IPS-18c (cell line): Measurements from ENCODE around the gene MARF1.
A peak's percentile ranks its signal among the peaks of the same experiment; 100 is the strongest.
"Not testable (repeated sequence)": the region's sequence is repeated elsewhere in the genome, so short reads cannot be mapped to it uniquely, and the experiment has no call there.

Source experiments
- H3K4me3 ChIP-seq: 2 replicates; pipeline ENCODE4 v1.7.0; 2013; ENCODE audit warnings: low read depth, mild to moderate bottlenecking, low read length, moderate library complexity; ENCODE audit not compliant: insufficient read depth
- H3K9me3 ChIP-seq: one replicate; pipeline ENCODE4 v1.6.1; 2013; ENCODE audit warnings: mild to moderate bottlenecking, low read length, moderate library complexity; ENCODE audit not compliant: control insufficient read depth, insufficient read depth

MARF1 gene, protein sequence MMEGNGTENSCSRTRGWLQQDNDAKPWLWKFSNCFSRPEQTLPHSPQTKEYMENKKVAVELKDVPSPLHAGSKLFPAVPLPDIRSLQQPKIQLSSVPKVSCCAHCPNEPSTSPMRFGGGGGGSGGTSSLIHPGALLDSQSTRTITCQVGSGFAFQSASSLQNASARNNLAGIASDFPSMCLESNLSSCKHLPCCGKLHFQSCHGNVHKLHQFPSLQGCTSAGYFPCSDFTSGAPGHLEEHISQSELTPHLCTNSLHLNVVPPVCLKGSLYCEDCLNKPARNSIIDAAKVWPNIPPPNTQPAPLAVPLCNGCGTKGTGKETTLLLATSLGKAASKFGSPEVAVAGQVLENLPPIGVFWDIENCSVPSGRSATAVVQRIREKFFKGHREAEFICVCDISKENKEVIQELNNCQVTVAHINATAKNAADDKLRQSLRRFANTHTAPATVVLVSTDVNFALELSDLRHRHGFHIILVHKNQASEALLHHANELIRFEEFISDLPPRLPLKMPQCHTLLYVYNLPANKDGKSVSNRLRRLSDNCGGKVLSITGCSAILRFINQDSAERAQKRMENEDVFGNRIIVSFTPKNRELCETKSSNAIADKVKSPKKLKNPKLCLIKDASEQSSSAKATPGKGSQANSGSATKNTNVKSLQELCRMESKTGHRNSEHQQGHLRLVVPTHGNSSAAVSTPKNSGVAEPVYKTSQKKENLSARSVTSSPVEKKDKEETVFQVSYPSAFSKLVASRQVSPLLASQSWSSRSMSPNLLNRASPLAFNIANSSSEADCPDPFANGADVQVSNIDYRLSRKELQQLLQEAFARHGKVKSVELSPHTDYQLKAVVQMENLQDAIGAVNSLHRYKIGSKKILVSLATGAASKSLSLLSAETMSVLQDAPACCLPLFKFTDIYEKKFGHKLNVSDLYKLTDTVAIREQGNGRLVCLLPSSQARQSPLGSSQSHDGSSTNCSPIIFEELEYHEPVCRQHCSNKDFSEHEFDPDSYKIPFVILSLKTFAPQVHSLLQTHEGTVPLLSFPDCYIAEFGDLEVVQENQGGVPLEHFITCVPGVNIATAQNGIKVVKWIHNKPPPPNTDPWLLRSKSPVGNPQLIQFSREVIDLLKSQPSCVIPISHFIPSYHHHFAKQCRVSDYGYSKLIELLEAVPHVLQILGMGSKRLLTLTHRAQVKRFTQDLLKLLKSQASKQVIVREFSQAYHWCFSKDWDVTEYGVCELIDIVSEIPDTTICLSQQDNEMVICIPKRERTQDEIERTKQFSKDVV (N-terminal part only)

DNA sequence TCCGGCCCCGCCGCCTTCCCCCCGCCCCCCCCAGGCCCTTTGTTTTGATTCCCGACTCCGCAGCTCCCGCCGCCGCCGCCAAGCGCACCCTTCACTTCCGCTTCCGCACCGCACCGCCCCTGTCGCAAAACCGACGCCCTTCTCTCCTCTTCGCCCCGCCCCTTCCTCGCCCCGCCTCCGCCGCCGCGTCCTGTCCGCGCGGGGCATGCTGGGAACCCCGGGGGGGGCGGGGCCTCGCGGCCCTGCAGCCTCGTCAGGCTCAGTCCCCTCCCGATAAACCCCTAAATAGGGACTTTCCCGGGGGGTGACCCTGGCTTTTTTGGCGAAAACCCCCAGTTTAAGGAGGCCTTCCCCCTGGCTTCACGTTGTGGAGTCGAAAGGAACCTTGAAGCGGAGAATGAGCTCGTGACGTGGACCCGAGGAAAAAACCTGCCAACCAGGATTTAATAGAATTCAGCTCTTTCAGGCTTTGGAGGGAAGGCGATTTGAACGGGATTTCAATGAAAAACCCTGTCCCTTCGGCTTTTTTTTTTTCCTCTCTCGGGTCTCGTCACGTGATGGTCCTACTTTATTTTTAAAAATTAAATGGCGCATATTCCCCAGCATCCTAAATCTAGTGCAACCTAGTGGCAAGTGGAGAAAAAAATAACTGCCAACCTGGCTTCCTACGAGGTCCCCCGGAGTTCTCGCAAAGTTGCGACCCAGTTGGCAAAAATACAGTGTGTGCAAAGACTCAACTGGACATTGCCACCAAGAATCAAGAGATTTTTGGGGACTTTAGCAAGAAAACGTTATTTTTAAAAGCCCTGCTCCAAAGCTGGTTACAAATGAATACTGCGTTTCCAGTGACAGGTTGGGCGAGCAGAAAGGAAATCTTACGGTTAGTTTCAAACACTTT, at the start of gene MARF1:
MARF1 (minus strand) TSS at position 107 of the 898 bp plus-strand sequence. CDS start 3,921 bp downstream, outside the sequence.
- Histone ChIP-seq H3K4me3 (peak within 1 kb of the TSS; percentile 87), H3K9me3 (no peaks in the 10 kb centered on the region)

DNA sequence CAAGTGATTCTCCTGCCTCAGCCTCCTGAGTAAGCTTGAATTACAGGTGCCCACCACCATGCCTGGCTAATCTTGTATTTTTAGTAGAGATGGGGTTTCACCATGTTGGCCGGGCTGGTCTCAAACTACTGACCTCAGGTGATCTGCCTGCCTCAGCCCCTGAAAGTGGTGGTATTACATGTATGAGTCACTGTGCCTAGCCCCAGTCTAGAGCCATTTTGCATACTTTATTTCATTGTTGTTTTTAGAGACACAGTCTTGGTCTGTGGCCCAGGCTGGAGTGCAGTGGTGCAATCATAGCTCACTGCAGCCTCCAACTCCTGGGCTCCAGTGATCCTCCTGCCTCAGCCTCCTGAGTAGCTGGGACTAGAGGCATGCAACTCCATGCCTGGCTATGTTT, 49.6 kb upstream of the MARF1 start:
- H3K4me3 ChIP-seq, H3K9me3 ChIP-seq: not testable (repeated sequence)

DNA sequence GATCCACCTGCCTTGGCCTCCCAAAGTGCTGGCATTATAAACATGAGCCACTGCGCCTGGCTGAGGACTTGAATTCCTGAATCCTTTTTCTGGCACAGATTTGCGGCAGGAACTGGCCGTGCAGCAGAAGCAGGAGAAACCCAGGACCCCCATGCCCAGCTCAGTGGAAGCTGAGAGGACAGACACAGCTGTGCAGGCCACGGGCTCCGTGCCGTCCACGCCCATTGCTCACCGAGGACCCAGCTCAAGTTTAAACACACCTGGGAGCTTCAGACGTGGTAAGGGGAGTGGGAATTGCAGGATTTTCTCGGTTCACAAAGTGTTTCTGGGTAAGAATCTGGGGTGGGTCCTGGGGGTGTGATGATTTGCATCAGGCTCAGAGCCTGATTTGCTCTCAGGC, 48.1 kb upstream of the MARF1 start:
- H3K4me3 ChIP-seq, result no peak overlapping the region
- no peaks in the 10 kb centered on the region for H3K9me3 ChIP-seq

DNA sequence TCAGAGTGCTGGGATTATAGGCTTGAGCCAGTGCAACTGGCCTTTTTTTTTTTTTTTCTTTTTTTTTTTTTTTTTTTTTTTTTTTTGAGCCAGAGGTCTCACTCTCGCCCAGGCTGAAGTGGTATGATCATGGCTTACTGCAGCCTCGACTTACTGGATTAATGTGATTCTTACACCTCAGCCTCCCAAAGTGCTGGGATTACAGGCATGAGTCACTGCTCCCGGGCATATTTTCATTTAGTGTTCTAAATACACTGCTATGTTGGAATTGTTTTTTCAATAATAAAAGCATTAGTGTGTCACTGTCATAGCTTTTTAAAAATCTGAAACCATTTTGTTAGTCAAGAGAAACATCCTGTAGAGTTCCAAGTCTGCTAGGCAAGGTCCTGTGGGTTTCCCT, 47.3 kb upstream of the MARF1 start:
- H3K4me3 ChIP-seq, result no peak overlapping the region

DNA sequence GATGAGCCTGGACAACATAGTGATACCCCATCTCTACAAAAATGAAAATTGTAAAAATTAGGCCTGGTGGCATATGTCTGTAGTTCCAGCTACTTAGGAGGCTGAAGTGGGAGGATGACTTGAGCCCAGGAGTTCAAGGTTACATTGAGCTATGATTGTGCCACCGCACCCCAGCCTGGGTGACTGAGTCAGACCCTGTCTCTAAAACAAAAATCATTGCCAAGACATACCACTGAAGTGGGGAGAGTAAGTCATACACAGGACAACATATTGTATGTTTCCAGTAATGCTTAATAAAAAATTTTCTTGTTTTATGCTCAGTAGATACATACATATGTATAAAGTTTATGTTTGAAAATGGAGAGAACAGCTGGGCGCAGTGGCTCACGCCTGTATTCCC, 46.3 kb upstream of the MARF1 start:
- no peak overlapping the region for H3K4me3 ChIP-seq
- no peaks in the 10 kb centered on the region for H3K9me3 ChIP-seq

More for the DNA sequence above, 47.3 kb upstream of the MARF1 start:
- H3K9me3 ChIP-seq, result no peaks in the 10 kb centered on the region

DNA sequence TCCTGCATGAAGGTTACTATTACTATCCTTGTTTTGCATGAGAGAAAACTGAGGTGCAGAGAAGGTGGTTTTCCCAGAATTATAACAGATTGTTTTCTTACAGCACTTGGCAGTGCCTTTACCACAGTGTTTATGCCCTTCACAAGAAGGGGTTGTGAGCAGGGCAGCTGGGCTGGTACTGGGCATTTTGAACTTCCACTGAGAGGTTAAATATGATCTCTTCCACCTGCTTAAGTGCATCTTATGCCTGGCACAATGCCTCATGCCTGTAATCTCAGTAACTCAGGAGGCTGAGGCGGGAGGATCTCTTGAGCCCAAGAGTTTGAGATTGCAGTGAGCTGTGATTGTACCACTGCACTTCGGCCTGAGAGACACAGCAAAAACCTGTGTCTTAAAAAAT, 43.3 kb upstream of the MARF1 start:
- no peaks in the 10 kb centered on the region for H3K9me3 ChIP-seq
- H3K4me3 ChIP-seq, result no peak overlapping the region

DNA sequence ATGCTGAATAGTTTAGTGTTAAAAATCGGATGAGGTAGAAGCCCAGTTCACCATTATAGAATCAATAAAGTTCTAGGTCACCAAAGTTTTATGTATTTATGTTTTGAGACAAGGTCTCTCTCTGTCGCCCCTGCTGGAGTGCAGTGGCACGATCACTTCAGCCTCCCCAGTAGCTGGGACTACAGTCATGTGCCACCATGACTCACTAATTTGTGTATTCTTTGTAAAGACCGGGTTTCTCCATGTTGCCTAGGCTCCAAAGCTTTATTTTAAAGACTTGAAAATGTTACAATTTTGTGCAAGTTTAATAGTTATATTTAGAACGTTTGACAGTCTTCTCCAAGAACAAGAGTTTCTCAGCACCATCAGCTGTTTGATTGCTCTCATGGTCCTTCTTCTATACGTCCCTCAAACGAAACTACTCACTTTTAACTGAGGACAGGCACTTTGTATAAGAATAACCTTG, 39.2 kb upstream of the MARF1 start:
- no peak overlapping the region for H3K4me3 ChIP-seq
- H3K9me3 ChIP-seq, result no peaks in the 10 kb centered on the region

DNA sequence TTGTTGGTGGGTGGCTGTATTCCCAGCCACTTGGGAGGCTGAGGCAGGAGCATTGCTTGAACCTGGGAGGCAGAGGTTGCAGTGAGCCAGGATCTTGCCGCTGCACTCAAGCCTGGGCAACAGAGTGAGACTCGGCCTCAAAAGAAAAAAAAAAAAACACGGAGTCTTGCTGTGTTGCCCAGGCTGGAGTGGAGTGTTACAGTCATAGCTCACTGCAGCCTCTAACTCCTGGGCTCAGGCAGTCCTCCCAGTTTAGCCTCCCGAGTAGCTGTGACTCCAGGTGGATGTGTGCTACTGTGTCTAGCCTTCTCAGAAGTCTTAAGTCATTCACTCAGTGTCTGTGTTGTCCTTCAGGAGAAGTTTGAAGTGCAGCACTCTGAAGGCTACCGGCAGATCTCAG, 34.5 kb upstream of the MARF1 start:
- Histone ChIP-seq H3K4me3 (no peak overlapping the region), H3K9me3 (no peaks in the 10 kb centered on the region)

DNA sequence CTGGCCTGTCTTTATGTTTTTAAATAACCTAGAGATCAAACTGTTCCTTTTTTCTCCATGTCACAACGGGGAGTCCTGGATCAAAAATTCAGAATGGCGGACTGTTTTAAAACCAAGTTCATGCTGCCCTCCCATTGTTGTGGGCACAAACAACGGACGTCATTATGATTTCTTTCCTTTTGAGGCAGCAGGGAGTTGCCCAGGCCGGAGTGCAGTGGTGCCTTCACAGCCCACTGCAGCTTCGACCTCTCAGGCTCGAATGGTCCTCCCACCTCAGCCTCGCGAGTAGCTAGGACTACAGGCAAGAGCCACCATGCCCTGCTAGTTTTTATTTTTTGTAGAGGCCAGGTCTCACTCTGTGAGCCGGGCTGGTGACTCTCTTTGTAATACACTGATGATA, 33.6 kb upstream of the MARF1 start:
- Histone ChIP-seq H3K9me3 (no peaks in the 10 kb centered on the region), H3K4me3 (no peak overlapping the region)

DNA sequence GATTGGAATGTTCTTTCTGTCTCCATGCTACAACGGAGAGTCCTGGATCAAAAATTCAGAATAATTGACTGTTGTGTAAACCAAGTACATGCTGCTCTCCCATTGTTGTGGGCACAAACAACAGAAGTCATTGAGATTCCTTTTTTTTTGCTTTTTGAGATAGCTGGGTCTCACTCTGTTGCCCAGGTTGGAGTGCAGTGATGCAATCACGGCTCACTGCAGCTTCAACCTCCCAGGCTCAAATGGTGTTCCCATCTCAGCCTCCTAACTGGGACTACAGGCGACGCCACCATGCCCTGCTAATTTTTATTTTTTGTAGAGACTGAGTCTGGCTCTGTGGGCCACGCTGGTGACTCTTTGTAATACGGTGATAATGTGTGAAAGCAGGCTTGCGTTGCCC, 31.6 kb upstream of the MARF1 start:
- Histone ChIP-seq H3K4me3 (no peak overlapping the region), H3K9me3 (no peaks in the 10 kb centered on the region)

DNA sequence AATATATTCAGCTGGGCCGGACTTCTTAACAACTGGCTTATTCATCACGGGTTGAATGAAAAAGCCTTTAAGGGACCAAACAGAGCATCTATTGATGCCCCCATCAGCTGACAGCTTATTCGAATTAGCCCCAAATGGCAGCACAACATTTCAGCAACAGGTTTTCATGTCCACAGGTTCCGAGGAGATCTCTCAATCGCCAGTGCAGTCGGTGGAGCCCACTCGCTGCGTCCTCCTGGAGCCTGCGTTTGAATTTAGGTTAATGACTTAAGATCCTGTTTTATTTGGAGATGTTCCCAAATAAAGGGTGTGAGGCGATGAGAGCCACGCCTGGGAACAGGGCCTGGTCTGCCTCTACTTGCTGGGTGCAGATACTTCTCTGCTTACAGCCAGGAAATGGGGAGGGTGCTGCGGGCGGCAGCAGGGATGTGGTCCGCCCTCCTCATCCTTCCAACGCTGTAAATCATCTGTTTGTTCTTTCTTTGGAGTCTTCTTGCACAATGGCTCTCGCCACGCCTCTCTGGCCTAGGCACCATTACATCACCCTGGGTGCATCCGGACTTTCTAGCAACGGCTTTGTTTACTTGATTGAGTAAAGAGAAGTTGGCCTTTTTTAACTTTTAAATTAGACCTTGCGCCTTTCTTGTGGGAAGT, 29.7 kb upstream of the MARF1 start:
- Histone ChIP-seq H3K4me3 (no peak overlapping the region), H3K9me3 (no peaks in the 10 kb centered on the region)

DNA sequence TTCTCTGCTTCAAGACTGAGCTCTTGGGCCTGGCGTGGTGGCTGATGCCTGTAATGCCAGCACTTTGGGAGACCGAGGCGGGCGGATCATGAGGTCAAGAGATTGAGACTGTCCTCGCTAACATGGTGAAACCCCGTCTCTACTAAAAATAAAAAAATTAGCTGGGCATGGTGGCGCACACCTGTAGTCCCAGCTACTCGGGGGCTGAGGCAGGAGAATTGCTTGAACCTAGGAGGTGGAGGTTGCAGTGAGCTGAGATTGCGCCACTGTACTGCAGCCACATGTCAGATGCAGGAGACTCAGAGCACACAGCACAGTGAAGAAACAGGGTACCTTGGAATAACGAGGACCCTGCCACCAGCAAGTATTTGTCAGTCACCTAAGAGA, 29.2 kb upstream of the MARF1 start:
- H3K9me3 ChIP-seq, H3K4me3 ChIP-seq: not testable (repeated sequence)

DNA sequence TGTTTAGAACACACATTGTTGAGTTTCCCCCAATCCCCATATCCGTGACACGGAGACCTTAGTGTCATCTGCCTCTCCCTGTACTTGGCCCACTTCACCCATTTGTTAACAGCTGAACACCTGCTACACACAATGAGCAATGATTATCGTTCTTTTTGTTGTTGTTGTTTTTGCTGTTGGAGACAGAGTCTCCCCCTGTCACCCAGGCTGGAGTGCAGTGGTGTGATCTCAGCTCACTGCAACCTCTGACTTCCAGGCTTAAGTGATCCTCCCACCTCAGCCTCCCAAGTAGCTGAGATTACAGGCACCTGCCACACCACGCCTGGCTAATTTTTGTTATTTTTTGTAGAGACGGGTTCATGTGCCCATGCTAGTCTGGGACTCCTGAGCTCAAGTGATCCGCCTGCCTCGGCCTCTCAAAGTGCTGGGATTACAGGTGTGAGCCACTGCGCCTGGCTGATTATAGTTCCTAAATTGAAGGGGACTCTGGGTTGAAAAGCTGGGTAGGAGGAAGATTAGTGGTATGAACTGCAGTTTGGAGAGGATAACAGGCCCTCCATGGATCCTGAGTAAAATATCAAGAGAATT, 28.7 kb upstream of the MARF1 start:
- Histone ChIP-seq H3K4me3 (no peak overlapping the region), H3K9me3 (no peaks in the 10 kb centered on the region)

DNA sequence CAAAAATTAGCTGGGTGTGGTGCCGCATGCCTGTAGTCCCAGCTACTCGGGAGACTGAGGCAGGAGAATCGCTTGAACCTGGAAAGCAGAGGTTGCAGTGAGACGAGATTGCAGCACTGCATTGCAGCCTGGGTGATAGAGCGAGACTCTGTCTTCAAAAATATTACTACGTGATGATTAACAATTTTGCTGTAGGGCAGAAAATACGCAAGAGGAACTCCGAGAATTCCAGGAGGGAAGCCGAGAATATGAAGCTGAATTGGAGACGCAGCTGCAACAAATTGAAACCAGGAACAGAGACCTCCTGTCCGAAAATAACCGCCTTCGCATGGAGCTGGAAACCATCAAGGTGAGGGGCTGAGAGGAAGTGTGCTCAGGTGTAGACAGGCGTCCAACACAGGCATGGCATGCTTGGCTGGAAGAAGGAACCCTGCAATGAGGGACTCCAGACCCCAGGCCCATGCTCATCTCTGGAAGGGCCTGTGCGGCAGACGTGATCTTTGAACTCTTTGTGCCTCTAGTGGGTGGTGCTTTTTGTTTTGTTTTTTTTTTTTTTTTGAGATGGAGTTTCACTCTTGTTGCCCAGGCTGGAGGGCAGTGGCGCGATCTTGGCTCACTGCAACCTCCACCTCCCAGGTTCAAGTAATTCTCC, 24.3 kb upstream of the MARF1 start:
- Histone ChIP-seq H3K4me3 (no peak overlapping the region), H3K9me3 (peaks cover 2% of the 10 kb centered on the region)

DNA sequence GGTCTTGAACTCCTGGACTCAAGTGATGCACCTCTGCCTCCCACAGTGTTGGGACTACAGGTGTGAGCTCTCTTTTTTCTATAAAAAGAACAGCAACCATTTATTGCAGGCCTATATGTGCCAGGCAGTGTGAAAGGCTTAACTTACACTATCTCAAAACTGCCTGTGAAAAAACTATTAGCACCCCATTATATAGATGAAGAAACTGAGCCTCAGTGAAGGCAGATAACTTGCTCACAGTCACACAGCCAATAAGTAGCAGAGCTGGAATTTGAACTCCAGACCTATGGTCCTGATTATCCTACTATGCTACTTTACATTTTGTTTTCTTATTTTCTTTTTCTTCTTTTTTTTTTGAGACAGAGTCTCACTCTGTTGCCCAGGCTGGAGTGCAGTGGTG, 22.2 kb upstream of the MARF1 start:
- H3K4me3 ChIP-seq, result no peak overlapping the region
- peaks cover 2% of the 10 kb centered on the region for H3K9me3 ChIP-seq
